Activated naive CD8-positive, alpha-beta T cell treated with anti-CD3 and anti-CD28 coated beads for 36 hours (primary cell): ENCODE measurements around the gene PPP6R3. TPM values are rescaled to one million over a fixed set of nuclear protein-coding genes. Genes with fewer than 3 reads are reported as not detected.

Experiments used
- DNase-seq: peaks from one replicate; pipeline ENCODE4 v3.0.0; 2021
- H3K27ac Mint-ChIP-seq: one replicate; pipeline ENCODE4 v1.8.0; 2022; ENCODE audit warnings: mild to moderate bottlenecking, moderate library complexity, mixed read lengths
- H3K27me3 Mint-ChIP-seq: one replicate; pipeline ENCODE4 v1.8.0; 2022; ENCODE audit warnings: mild to moderate bottlenecking, mixed read lengths
- H3K36me3 Mint-ChIP-seq: one replicate; pipeline ENCODE4 v1.8.0; 2021; ENCODE audit warnings: mild to moderate bottlenecking, mixed read lengths
- H3K4me1 Mint-ChIP-seq: one replicate; pipeline ENCODE4 v1.8.0; 2021; ENCODE audit warnings: mixed read lengths
- H3K4me3 Mint-ChIP-seq: one replicate; pipeline ENCODE4 v1.8.0; 2022; ENCODE audit warnings: mild to moderate bottlenecking, moderate library complexity, mixed read lengths
- H3K9me3 Mint-ChIP-seq: one replicate; pipeline ENCODE4 v1.8.0; 2022; ENCODE audit warnings: mixed read lengths
- total RNA-seq, 2 experiments: library from RNA; stranded (reverse); gene quantifications; one replicate each; pipeline ENCODE4 v1.2.3, GENCODE V29; 2021

The PPP6R3 gene
- total RNA-seq, 2 experiments from 2014 or later, result 122 to 123 TPM

GRCh38 chr11:68480852-68481510 is 20.4 kb downstream of the PPP6R3 start:
- Mint-ChIP-seq H3K27me3 (no peaks in the 10 kb centered on the region), H3K36me3 (peaks cover 57% of the 10 kb centered on the region), H3K4me1 (peaks cover 57% of the 10 kb centered on the region), H3K4me3 (no peak overlapping the region), H3K9me3 (peaks cover 12% of the 10 kb centered on the region), H3K27ac (no peak overlapping the region)
- no peak for DNase-seq

- H3K27me3 Mint-ChIP-seq, result no peaks in the 10 kb centered on the region
- H3K36me3 Mint-ChIP-seq, result peaks cover 58% of the 10 kb centered on the region
- H3K4me1 Mint-ChIP-seq, result peaks cover 62% of the 10 kb centered on the region
- no peak for DNase-seq
- peaks cover 14% of the 10 kb centered on the region for H3K9me3 Mint-ChIP-seq
- no peak overlapping the region for H3K4me3 Mint-ChIP-seq
- H3K27ac Mint-ChIP-seq, result no peak overlapping the region
These were observed 21.2 kb downstream of the PPP6R3 start for GRCh38 chr11:68481579-68482240.

- Mint-ChIP-seq H3K27me3 (no peaks in the 10 kb centered on the region), H3K4me3 (no peak overlapping the region), H3K27ac (no peak overlapping the region), H3K36me3 (peaks cover 34% of the 10 kb centered on the region), H3K4me1 (peaks cover 63% of the 10 kb centered on the region), H3K9me3 (peaks cover 7% of the 10 kb centered on the region)
- DNase-seq, result no peak
These were observed 28.1 kb downstream of the PPP6R3 start for GRCh38 chr11:68488623-68489022.

GRCh38 chr11:68495220-68495729 is 34.7 kb downstream of the PPP6R3 start:
- peaks cover 11% of the 10 kb centered on the region for H3K36me3 Mint-ChIP-seq
- no peaks in the 10 kb centered on the region for H3K9me3 Mint-ChIP-seq
- no peak for DNase-seq
- no peaks in the 10 kb centered on the region for H3K27me3 Mint-ChIP-seq
- H3K4me1 Mint-ChIP-seq, result peaks cover 67% of the 10 kb centered on the region
- H3K27ac Mint-ChIP-seq, result no peak overlapping the region
- H3K4me3 Mint-ChIP-seq, result no peak overlapping the region

GRCh38 chr11:68495872-68496271 is 35.3 kb downstream of the PPP6R3 start:
- H3K36me3 Mint-ChIP-seq, result peaks cover 15% of the 10 kb centered on the region
- H3K27me3 Mint-ChIP-seq, result no peaks in the 10 kb centered on the region
- no peak for DNase-seq
- peaks cover 68% of the 10 kb centered on the region for H3K4me1 Mint-ChIP-seq
- no peak overlapping the region for H3K4me3 Mint-ChIP-seq
- no peak overlapping the region for H3K27ac Mint-ChIP-seq
- H3K9me3 Mint-ChIP-seq, result no peaks in the 10 kb centered on the region

- H3K36me3 Mint-ChIP-seq, result peaks cover 15% of the 10 kb centered on the region
- DNase-seq, result no peak
- no peaks in the 10 kb centered on the region for H3K9me3 Mint-ChIP-seq
- no peak overlapping the region for H3K4me3 Mint-ChIP-seq
- H3K27ac Mint-ChIP-seq, result no peak overlapping the region
- H3K27me3 Mint-ChIP-seq, result no peaks in the 10 kb centered on the region
- H3K4me1 Mint-ChIP-seq, result peaks cover 67% of the 10 kb centered on the region
These were observed 37.2 kb downstream of the PPP6R3 start for GRCh38 chr11:68497761-68498160.

GRCh38 chr11:68498321-68498720 is 37.8 kb downstream of the PPP6R3 start:
- Mint-ChIP-seq H3K4me3 (no peak overlapping the region), H3K27me3 (no peaks in the 10 kb centered on the region), H3K9me3 (no peaks in the 10 kb centered on the region), H3K27ac (no peak overlapping the region), H3K4me1 (peaks cover 66% of the 10 kb centered on the region), H3K36me3 (peaks cover 12% of the 10 kb centered on the region)
- no peak for DNase-seq

GRCh38 chr11:68498903-68499883 is 38.6 kb downstream of the PPP6R3 start:
- Mint-ChIP-seq H3K4me1 (peaks cover 70% of the 10 kb centered on the region), H3K9me3 (no peaks in the 10 kb centered on the region), H3K4me3 (no peak overlapping the region), H3K27ac (no peak overlapping the region), H3K36me3 (peaks cover 12% of the 10 kb centered on the region), H3K27me3 (no peaks in the 10 kb centered on the region)
- DNase-seq, result no peak

GRCh38 chr11:68500206-68500605 is 39.7 kb downstream of the PPP6R3 start:
- Mint-ChIP-seq H3K4me1 (peaks cover 73% of the 10 kb centered on the region), H3K36me3 (peaks cover 12% of the 10 kb centered on the region), H3K9me3 (no peaks in the 10 kb centered on the region), H3K27me3 (no peaks in the 10 kb centered on the region), H3K4me3 (no peak overlapping the region), H3K27ac (no peak overlapping the region)
- no peak for DNase-seq

GRCh38 chr11:68501813-68502212 is 41.3 kb downstream of the PPP6R3 start:
- Mint-ChIP-seq H3K27me3 (no peaks in the 10 kb centered on the region), H3K27ac (no peak overlapping the region), H3K4me1 (peaks cover 65% of the 10 kb centered on the region), H3K36me3 (peaks cover 12% of the 10 kb centered on the region), H3K9me3 (no peaks in the 10 kb centered on the region), H3K4me3 (no peak overlapping the region)
- DNase-seq, result no peak

GRCh38 chr11:68503251-68503687 is 42.7 kb downstream of the PPP6R3 start:
- Mint-ChIP-seq H3K9me3 (no peaks in the 10 kb centered on the region), H3K4me3 (no peak overlapping the region), H3K36me3 (peaks cover 19% of the 10 kb centered on the region), H3K4me1 (peaks cover 63% of the 10 kb centered on the region), H3K27ac (no peak overlapping the region), H3K27me3 (no peaks in the 10 kb centered on the region)
- DNase-seq, result no peak

GRCh38 chr11:68503792-68504191 is 43.2 kb downstream of the PPP6R3 start:
- no peaks in the 10 kb centered on the region for H3K9me3 Mint-ChIP-seq
- no peak overlapping the region for H3K27ac Mint-ChIP-seq
- peaks cover 19% of the 10 kb centered on the region for H3K36me3 Mint-ChIP-seq
- no peak for DNase-seq
- H3K27me3 Mint-ChIP-seq, result no peaks in the 10 kb centered on the region
- peaks cover 62% of the 10 kb centered on the region for H3K4me1 Mint-ChIP-seq
- H3K4me3 Mint-ChIP-seq, result no peak overlapping the region

GRCh38 chr11:68504432-68505066 is 44.0 kb downstream of the PPP6R3 start:
- Mint-ChIP-seq H3K9me3 (no peaks in the 10 kb centered on the region), H3K4me3 (no peak overlapping the region), H3K27ac (no peak overlapping the region), H3K36me3 (peaks cover 19% of the 10 kb centered on the region), H3K4me1 (peaks cover 59% of the 10 kb centered on the region), H3K27me3 (no peaks in the 10 kb centered on the region)
- DNase-seq, result no peak

GRCh38 chr11:68505596-68505995 is 45.0 kb downstream of the PPP6R3 start:
- H3K27me3 Mint-ChIP-seq, result no peaks in the 10 kb centered on the region
- DNase-seq, result no peak
- H3K9me3 Mint-ChIP-seq, result no peaks in the 10 kb centered on the region
- H3K36me3 Mint-ChIP-seq, result peaks cover 23% of the 10 kb centered on the region
- peaks cover 55% of the 10 kb centered on the region for H3K4me1 Mint-ChIP-seq
- no peak overlapping the region for H3K27ac Mint-ChIP-seq
- H3K4me3 Mint-ChIP-seq, result no peak overlapping the region
